Measurements from ENCODE around the gene MEGF8. TPM values are rescaled to one million over a fixed set of nuclear protein-coding genes. Genes with fewer than 3 reads are reported as not detected.

MEGF8 gene
- total RNA-seq, 2 donors from 2014 or later, result 3.0 to 3.1 TPM

DNA sequence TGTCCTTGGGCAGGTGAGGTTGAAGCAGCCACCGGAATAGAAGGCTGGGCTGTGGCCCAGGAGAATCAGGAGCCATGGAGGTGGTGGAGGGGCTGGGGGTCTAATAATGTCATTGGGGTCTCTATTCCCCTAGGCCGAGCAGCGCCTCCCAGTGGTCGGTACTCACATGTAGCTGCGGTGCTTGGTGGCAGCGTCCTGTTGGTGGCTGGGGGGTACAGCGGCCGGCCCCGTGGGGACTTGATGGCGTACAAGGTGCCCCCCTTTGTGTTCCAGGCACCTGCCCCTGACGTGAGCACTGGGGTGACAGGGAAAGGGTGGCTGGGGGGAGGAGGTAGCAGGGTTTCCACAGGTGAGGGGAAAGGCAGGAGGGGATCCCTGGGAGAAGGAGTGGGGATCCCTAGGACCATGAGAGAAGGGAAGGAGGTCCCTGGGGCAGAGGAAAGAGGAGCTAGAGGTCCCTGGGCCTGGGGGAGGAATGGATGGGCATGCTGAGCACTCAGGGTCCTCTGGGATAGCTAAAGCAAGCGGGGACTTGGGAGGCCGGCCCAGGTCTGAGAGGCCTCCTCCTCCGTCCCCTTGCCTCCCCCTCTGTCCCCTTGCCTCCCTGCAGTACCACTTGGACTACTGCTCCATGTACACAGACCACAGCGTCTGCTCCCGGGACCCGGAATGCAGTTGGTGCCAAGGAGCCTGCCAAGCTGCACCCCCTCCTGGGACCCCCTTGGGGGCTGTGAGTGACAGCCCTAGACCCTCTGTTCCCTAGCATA, 18.1 kb downstream of the MEGF8 start:
- H3K27ac Mint-ChIP-seq, result no peak overlapping the region
- H3K27me3 Mint-ChIP-seq, result no peaks in the 10 kb centered on the region
- no peaks in the 10 kb centered on the region for H3K9me3 Mint-ChIP-seq
- H3K36me3 Mint-ChIP-seq (ENCODE audit: low read depth), result no peaks in the 10 kb centered on the region
- ATAC-seq (replicated peaks), result no peak
- no peaks in the 10 kb centered on the region for H3K4me1 Mint-ChIP-seq
- H3K4me3 Mint-ChIP-seq, result no peak overlapping the region

DNA sequence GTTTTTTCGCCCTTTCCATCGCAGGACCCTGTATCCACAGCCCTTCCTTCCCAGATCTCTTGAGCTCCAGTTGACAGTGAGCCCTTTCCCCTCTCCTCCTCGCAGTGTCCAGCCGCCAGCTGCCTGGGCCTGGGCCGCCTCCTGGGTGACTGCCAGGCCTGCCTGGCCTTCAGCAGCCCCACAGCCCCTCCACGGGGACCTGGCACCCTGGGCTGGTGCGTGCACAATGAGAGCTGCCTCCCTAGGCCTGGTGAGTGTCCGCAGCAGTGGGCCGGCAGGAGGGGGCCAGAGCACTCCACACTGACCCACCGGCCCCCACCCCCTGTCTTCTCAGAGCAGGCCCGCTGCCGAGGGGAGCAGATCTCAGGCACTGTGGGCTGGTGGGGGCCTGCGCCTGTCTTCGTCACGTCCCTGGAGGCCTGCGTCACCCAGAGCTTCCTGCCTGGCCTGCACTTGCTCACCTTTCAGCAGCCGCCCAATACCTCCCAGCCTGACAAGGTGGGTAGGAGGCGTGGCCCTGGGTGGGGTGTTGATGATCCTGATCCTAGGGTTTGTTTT, 19.0 kb downstream of the MEGF8 start:
- no peak for ATAC-seq (replicated peaks)
- Mint-ChIP-seq H3K4me3 (no peak overlapping the region), H3K4me1 (no peaks in the 10 kb centered on the region), H3K9me3 (no peaks in the 10 kb centered on the region), H3K36me3 (ENCODE audit: low read depth) (no peaks in the 10 kb centered on the region), H3K27me3 (no peaks in the 10 kb centered on the region), H3K27ac (no peak overlapping the region)

DNA sequence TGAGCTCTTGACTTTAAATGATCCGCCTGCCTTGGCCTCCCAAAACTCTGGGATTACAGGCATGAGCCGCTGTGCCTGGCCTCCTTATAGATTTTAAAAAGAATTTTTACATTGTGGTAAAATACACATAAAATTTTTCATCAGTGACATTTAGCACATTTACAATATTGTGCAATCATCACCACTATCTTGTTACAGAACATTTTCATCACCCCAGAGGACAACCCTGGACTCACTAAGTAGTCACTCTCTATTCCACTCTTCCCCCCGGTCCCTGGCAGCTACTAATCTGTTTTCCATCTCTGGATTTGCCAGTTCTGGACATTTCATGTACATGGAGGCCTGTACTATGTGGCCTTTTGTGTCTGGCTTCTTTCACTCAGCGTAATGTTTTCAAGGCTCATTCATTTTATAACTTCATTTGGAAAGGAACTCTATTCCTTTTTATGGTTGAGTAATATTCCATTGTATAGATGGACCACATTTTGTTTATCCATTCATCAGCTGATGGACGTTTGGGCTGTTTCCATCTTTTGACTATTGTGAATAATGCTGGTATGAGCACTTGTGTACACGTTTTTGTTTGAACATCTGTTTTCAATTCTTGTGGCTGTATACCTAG, 19.9 kb downstream of the MEGF8 start:
- no peaks in the 10 kb centered on the region for H3K27me3 Mint-ChIP-seq
- H3K9me3 Mint-ChIP-seq, result no peaks in the 10 kb centered on the region
- no peak overlapping the region for H3K4me3 Mint-ChIP-seq
- H3K27ac Mint-ChIP-seq, result no peak overlapping the region
- H3K4me1 Mint-ChIP-seq, result no peaks in the 10 kb centered on the region
- no peaks in the 10 kb centered on the region for H3K36me3 Mint-ChIP-seq (ENCODE audit: low read depth)
- ATAC-seq (replicated peaks), result no peak

- Mint-ChIP-seq H3K4me3 (no peak overlapping the region), H3K9me3 (no peaks in the 10 kb centered on the region), H3K4me1 (peaks cover 4% of the 10 kb centered on the region), H3K27me3 (no peaks in the 10 kb centered on the region), H3K36me3 (ENCODE audit: low read depth) (no peaks in the 10 kb centered on the region), H3K27ac (no peak overlapping the region)
- no peak for ATAC-seq (replicated peaks)
These were observed 22.8 kb downstream of the MEGF8 start for GRCh38 chr19:42348211-42348610.

DNA sequence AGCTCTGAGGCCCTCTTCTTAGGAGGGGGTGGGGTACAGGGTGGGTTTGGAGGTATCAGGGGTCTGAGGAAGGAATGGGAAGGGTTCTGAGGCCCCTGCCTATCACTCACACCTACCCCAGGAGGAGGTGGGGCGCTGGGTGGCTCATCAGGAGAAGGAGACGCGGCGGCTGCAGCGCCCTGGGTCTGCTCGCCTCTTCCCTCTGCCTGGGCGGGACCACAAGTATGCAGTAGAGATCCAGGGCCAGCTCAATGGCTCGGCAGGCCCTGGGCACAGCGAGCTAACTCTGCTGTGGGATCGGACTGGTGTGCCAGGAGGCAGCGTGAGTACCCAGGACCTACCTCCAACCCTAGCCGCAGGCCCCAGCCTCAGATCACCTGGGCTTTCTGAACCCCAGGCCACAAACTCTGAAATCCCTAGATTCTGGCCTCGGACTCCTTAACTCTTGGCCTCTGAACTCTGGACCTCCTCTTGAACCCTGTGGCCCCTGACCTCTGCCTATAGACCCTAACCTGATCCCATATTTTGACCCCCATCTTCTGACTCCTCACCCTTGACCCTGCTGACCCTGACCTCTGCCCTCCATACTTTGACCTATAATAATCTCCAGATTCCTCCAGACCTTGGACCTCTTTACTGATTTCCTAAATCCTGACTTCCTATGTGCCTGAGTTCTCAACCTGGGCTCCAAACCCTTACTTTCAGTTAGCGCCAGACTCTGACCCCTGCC, 24.1 kb downstream of the MEGF8 start:
- Mint-ChIP-seq H3K4me3 (no peak overlapping the region), H3K36me3 (ENCODE audit: low read depth) (no peaks in the 10 kb centered on the region), H3K27ac (no peak overlapping the region), H3K27me3 (no peaks in the 10 kb centered on the region), H3K4me1 (peaks cover 4% of the 10 kb centered on the region), H3K9me3 (no peaks in the 10 kb centered on the region)
- no peak for ATAC-seq (replicated peaks)

- no peaks in the 10 kb centered on the region for H3K27me3 Mint-ChIP-seq
These were observed 25.0 kb downstream of the MEGF8 start for GRCh38 chr19:42350417-42350816.

DNA sequence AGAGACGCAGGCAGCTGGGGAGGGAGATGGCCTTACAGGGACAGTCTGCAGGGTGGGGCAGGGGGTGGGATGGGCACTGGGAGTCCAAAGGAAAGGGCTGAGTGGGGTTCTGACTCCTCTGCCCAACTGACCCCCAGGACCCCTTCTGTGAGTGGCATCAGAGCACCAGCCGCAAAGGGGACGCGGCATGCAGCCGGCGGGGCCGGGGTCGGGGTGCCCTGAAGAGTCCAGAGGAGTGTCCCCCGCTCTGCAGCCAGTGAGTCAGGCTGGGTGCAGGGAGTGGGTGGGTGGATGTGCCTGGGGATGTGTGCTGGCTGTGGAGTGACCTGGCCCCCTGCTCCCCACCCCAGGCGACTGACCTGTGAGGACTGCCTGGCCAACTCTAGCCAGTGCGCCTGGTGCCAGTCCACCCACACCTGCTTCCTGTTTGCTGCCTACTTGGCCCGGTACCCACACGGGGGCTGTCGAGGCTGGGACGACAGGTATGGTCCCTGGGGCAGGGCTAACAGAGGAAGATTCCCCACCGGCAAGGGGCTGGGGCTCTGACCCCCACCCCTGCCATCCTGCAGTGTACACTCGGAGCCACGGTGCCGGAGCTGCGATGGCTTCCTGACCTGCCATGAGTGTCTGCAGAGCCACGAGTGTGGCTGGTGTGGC, 25.8 kb downstream of the MEGF8 start:
- Mint-ChIP-seq H3K27me3 (no peaks in the 10 kb centered on the region), H3K4me1 (peaks cover 4% of the 10 kb centered on the region), H3K9me3 (no peaks in the 10 kb centered on the region), H3K27ac (no peak overlapping the region), H3K4me3 (no peak overlapping the region), H3K36me3 (ENCODE audit: low read depth) (no peaks in the 10 kb centered on the region)
- ATAC-seq (replicated peaks), result no peak

More at GRCh38 chr19:42350417-42350816, 25.0 kb downstream of the MEGF8 start:
- Mint-ChIP-seq H3K4me3 (no peak overlapping the region), H3K4me1 (peaks cover 4% of the 10 kb centered on the region), H3K27ac (no peak overlapping the region), H3K36me3 (ENCODE audit: low read depth) (no peaks in the 10 kb centered on the region), H3K9me3 (no peaks in the 10 kb centered on the region)
- ATAC-seq (replicated peaks), result no peak

- peak; percentile 44 for ATAC-seq (replicated peaks)
- Mint-ChIP-seq H3K36me3 (ENCODE audit: low read depth) (no peaks in the 10 kb centered on the region), H3K27ac (peak overlapping the region; percentile 36), H3K27me3 (no peaks in the 10 kb centered on the region), H3K4me3 (no peak overlapping the region), H3K9me3 (no peaks in the 10 kb centered on the region), H3K4me1 (peaks cover 4% of the 10 kb centered on the region)
These were observed 27.1 kb downstream of the MEGF8 start for GRCh38 chr19:42352301-42353259.

DNA sequence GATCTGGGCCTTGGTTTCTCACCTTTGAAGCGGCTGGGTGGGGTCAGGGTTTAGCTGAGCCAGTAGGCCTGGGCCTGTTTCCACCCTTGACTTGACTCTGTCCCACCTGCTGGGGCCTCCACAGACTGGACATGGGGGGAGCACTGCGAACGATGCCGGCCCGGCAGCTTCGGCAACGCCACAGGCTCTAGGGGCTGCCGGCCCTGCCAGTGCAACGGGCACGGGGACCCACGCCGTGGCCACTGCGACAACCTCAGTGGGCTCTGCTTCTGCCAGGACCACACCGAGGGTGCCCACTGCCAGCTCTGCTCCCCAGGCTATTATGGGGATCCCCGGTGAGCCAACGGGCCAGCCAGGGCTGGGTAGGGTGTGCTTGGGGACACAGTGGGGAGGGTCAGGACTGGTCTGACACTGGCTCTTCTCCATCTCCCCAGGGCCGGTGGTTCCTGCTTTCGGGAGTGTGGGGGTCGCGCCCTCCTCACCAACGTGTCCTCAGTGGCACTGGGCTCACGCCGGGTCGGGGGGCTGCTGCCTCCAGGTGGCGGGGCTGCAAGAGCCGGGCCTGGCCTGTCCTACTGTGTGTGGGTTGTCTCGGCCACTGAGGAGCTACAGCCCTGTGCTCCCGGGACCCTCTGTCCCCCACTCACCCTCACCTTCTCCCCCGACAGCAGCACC, 28.0 kb downstream of the MEGF8 start:
- Mint-ChIP-seq H3K4me1 (peaks cover 4% of the 10 kb centered on the region), H3K9me3 (no peaks in the 10 kb centered on the region), H3K27ac (peak overlapping the region; percentile 25)

DNA sequence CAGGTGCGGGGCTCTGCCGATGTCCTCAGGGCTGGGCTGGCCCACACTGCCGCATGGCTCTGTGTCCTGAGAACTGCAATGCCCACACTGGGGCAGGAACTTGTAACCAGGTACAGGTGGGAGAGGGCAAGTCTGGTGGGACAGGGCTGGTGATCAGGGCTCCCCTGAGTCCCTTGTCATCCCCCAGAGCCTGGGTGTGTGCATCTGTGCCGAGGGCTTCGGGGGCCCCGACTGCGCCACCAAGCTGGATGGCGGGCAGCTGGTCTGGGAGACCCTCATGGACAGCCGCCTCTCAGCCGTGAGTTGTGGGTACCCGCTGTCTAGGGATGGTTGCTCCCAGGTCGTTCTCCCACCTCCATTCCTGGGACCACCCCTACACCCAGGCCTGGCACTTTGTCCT, 30.5 kb downstream of the MEGF8 start:
- H3K36me3 Mint-ChIP-seq (ENCODE audit: low read depth), result no peaks in the 10 kb centered on the region
- no peaks in the 10 kb centered on the region for H3K27me3 Mint-ChIP-seq
- H3K9me3 Mint-ChIP-seq, result no peaks in the 10 kb centered on the region
- no peak overlapping the region for H3K27ac Mint-ChIP-seq
- H3K4me1 Mint-ChIP-seq, result peaks cover 4% of the 10 kb centered on the region
- H3K4me3 Mint-ChIP-seq, result no peak overlapping the region
- no peak for ATAC-seq (replicated peaks)

More for the DNA sequence above, 28.0 kb downstream of the MEGF8 start:
- Mint-ChIP-seq H3K27me3 (no peaks in the 10 kb centered on the region), H3K36me3 (ENCODE audit: low read depth) (no peaks in the 10 kb centered on the region), H3K4me3 (no peak overlapping the region)
- ATAC-seq (replicated peaks), result no peak

GRCh38 chr19:42356686-42357085, 31.3 kb downstream of the MEGF8 start:
- no peaks in the 10 kb centered on the region for H3K9me3 Mint-ChIP-seq
- no peak overlapping the region for H3K27ac Mint-ChIP-seq
- ATAC-seq (replicated peaks), result no peak
- H3K27me3 Mint-ChIP-seq, result no peaks in the 10 kb centered on the region
- H3K36me3 Mint-ChIP-seq (ENCODE audit: low read depth), result no peaks in the 10 kb centered on the region
- peaks cover 4% of the 10 kb centered on the region for H3K4me1 Mint-ChIP-seq
- no peak overlapping the region for H3K4me3 Mint-ChIP-seq

DNA sequence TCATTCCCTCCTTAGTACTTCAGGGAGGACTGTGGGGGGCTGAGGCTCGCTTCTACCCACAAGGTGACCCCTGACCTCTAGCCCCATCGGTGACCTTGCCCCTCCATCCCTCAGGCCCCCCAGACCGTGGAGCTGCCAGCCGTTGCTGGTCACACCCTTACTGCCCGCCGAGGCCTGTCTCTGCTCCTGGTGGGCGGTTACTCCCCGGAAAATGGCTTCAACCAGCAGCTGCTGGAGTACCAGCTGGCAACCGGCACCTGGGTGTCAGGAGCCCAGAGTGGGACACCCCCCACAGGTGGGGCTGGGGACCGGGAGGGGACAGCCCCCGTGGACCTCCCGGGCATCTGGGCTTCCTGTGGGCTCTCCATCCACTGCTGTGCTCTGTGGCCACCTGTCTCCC, 31.9 kb downstream of the MEGF8 start:
- Mint-ChIP-seq H3K9me3 (no peaks in the 10 kb centered on the region), H3K4me3 (no peak overlapping the region), H3K27me3 (no peaks in the 10 kb centered on the region), H3K36me3 (ENCODE audit: low read depth) (no peaks in the 10 kb centered on the region), H3K4me1 (no peaks in the 10 kb centered on the region), H3K27ac (peak overlapping the region; percentile 71)
- no peak for ATAC-seq (replicated peaks)
